RCC 7860 (cell line): ENCODE data around the gene GRIFIN.
A peak's percentile ranks its signal among the peaks of the same experiment; 100 is the strongest.

Experiments
- DNase-seq: peaks from one replicate; pipeline ENCODE4 v3.0.0-alpha.2; 2015; ENCODE audit warnings: low spot score
- FAIRE-seq: peaks from 2 replicates; lab custom pipeline; 2012; peaks lifted over from hg19 to GRCh38; lab: Jason Lieb, UNC

Gene GRIFIN

GRCh38 chr7:2513702-2514101 lies 37.5 kb upstream of the GRIFIN start:
- DNase-seq (no peak), FAIRE-seq (no peak)

- DNase-seq, result no peak
- FAIRE-seq, result no peak
Measured at GRCh38 chr7:2512713-2513112, 36.5 kb upstream of the GRIFIN start.

GRCh38 chr7:2512179-2512661 lies 36.0 kb upstream of the GRIFIN start:
- FAIRE-seq (no peak), DNase-seq (no peak)

GRCh38 chr7:2511769-2512168 lies 35.6 kb upstream of the GRIFIN start:
- FAIRE-seq (no peak), DNase-seq (no peak)

- peak; percentile 30 for FAIRE-seq
- DNase-seq, result peak; percentile 75
Measured at GRCh38 chr7:2510909-2511768, 34.9 kb upstream of the GRIFIN start.

- DNase-seq, result no peak
- no peak for FAIRE-seq
Measured at GRCh38 chr7:2510130-2510776, 34.1 kb upstream of the GRIFIN start.

- FAIRE-seq (no peak), DNase-seq (no peak)
Measured at GRCh38 chr7:2509298-2509906, 33.2 kb upstream of the GRIFIN start.

GRCh38 chr7:2508327-2509215 lies 32.4 kb upstream of the GRIFIN start:
- DNase-seq, result peak; percentile 88
- peak; percentile 95 for FAIRE-seq

- DNase-seq (no peak), FAIRE-seq (no peak)
Measured at GRCh38 chr7:2507917-2508306, 31.7 kb upstream of the GRIFIN start.

GRCh38 chr7:2507208-2507916 lies 31.2 kb upstream of the GRIFIN start:
- no peak for FAIRE-seq
- DNase-seq, result no peak

- no peak for DNase-seq
- FAIRE-seq, result no peak
Measured at GRCh38 chr7:2505401-2505800, 29.2 kb upstream of the GRIFIN start.

GRCh38 chr7:2504889-2505375 lies 28.7 kb upstream of the GRIFIN start:
- DNase-seq, result no peak
- FAIRE-seq, result no peak

- DNase-seq (no peak), FAIRE-seq (no peak)
Measured at GRCh38 chr7:2504128-2504888, 28.1 kb upstream of the GRIFIN start.

- no peak for FAIRE-seq
- DNase-seq, result no peak
Measured at GRCh38 chr7:2503056-2503941, 27.1 kb upstream of the GRIFIN start.

GRCh38 chr7:2502647-2502966 lies 26.4 kb upstream of the GRIFIN start:
- no peak for DNase-seq
- FAIRE-seq, result no peak

- DNase-seq (no peak), FAIRE-seq (no peak)
Measured at GRCh38 chr7:2501947-2502646, 25.9 kb upstream of the GRIFIN start.

- peak; percentile 62 for FAIRE-seq
- DNase-seq, result peak; percentile 54
Measured at GRCh38 chr7:2500701-2501100, 24.5 kb upstream of the GRIFIN start.
